ENCODE data around the gene CNTN2.

DNA sequence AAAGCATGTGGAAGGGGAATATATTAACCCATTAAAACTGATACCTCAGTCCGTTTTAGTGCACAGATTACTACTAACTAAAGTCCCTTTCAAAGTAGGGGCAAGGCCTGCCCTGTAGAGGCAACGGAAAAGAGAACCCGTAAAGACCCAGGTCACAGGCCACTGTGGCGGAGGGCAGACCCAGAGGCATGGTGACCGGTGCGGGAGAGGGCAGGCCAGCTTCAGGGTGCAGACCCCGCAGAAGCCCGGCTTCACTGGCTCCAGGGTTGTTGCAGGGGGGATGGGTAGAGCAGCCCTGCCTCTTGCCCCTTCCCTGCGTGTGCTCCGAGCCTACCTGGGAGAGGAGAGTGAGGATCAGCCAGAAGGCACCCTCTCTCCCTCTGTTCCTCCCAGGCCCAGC, 17.7 kb downstream of the CNTN2 start:
- no peak for TF ChIP-seq POLR2A (IDR thresholded peaks at IDR 0.05; ENCODE audit: low read length)
- no peak for TF ChIP-seq GATA1 (IDR thresholded peaks at IDR 0.05; ENCODE audit: low read depth, low read length)

All from erythroblast (primary cell).